Panc1 (cell line): Measurements from ENCODE around the gene EML6. TPM values are rescaled to one million over a fixed set of nuclear protein-coding genes. Genes with fewer than 3 reads are reported as not detected.

Experiments used
- ATAC-seq: fragments of 200-7000 bp; cut with Tn5 transposase; 2 replicates; pipeline ENCODE4 v1.9.1; 2020; ENCODE audit warnings: mild to moderate bottlenecking, moderate library complexity
- BruUV-seq: library from RNA; stranded (reverse); fragments of 400-500 nt; replicated peaks from 2 replicates; lab custom pipeline; 2021; lab: Mats Ljungman, UMichigan
- CTCF ChIA-PET: fragments of 300-600 bp; sonication (Branson Sonifier 250); formaldehyde crosslinking; loops from one replicate; lab custom pipeline; 2022; ENCODE audit warnings: antibody characterized with exemption; lab: Charles Lee
- POLR2A ChIA-PET: fragments of 300-600 bp; sonication (Branson Sonifier 250); formaldehyde crosslinking; loops from one replicate; lab custom pipeline; 2022; ENCODE audit warnings: antibody characterized with exemption; lab: Charles Lee
- DNase-seq: peaks from one replicate; pipeline ENCODE4 v3.0.0-alpha.2; 2010; ENCODE audit warnings: low read depth, low spot score
- H3K27ac ChIP-seq: 2 replicates; pipeline ENCODE4 v1.5.1; 2011; ENCODE audit warnings: mild to moderate bottlenecking, low read length, inconsistent platforms
- H3K27me3 ChIP-seq: fragments of 200-500 bp; sonication (Bioruptor generic); 2 replicates; pipeline ENCODE4 v1.6.0; 2014; ENCODE audit warnings: low read length, inconsistent platforms; ENCODE audit not compliant: control insufficient read depth, insufficient read depth
- H3K36me3 ChIP-seq: fragments of 200-500 bp; sonication (Bioruptor generic); 2 replicates; pipeline ENCODE4 v1.5.1; 2014; ENCODE audit warnings: inconsistent platforms, mild to moderate bottlenecking, low read length, moderate library complexity; ENCODE audit not compliant: control insufficient read depth, insufficient read depth
- H3K4me1 ChIP-seq: 2 replicates; pipeline ENCODE4 v1.5.1; 2011; ENCODE audit warnings: inconsistent platforms, mild to moderate bottlenecking, low read length, moderate library complexity; ENCODE audit not compliant: control insufficient read depth, insufficient read depth
- H3K4me3 ChIP-seq, 2 experiments: 2 replicates each; pipeline ENCODE4 v1.5.1; 2011 to 2012; ENCODE audit warnings: low read depth in 2 of 2, low read length in 2 of 2, mild to moderate bottlenecking in 2 of 2, inconsistent platforms in 1 of 2, moderate library complexity in 1 of 2
- H3K9me3 ChIP-seq: fragments of 200-500 bp; sonication (Bioruptor generic); 2 replicates; pipeline ENCODE4 v1.5.1; 2014; ENCODE audit warnings: low read depth, mild to moderate bottlenecking, inconsistent platforms, low read length, moderate library complexity; ENCODE audit not compliant: control insufficient read depth, insufficient read depth
- CTCF ChIP-seq: fragments of 450-650 bp; IDR thresholded peaks from 2 replicates; pipeline ENCODE4 v1.5.1; 2017; ENCODE audit warnings: mild to moderate bottlenecking
- POLR2AphosphoS5 ChIP-seq: IDR thresholded peaks from 2 replicates; pipeline ENCODE4 v1.6.1; 2012; ENCODE audit warnings: mild to moderate bottlenecking, low read depth, low read length, moderate library complexity
- REST ChIP-seq, 2 experiments: IDR thresholded peaks; 2 replicates each; pipeline ENCODE4 v1.6.1; 2011 to 2012; ENCODE audit warnings: low read depth in 2 of 2, control low read depth in 1 of 2, low read length in 1 of 2, mild to moderate bottlenecking in 1 of 2, moderate library complexity in 1 of 2; ENCODE audit not compliant: insufficient read depth in 1 of 2
- SIN3A ChIP-seq: IDR thresholded peaks from 2 replicates; pipeline ENCODE4 v1.6.1; 2012; ENCODE audit warnings: low read depth, mild to moderate bottlenecking, low read length, moderate library complexity, borderline replicate concordance; ENCODE audit not compliant: insufficient read depth
- TCF7L2 ChIP-seq: IDR thresholded peaks from 2 replicates; pipeline ENCODE4 v1.6.1; 2011; ENCODE audit warnings: mild to moderate bottlenecking, low read depth, low read length, inconsistent platforms
- in situ Hi-C: cut with HindIII; loops from 2 replicates; pipeline ENCODE4 v1.10.0; 2016; ENCODE audit warnings: low sequenced_read_pairs, low pct_unique_long_range_greater_than_20kb
- intact Hi-C: fragments of 100-400 bp; cut with micrococcal nuclease; formaldehyde crosslinking; loops from one replicate; pipeline ENCODE4 v1.10.0; 2022; ENCODE audit not compliant: unreplicated experiment
- total RNA-seq: library from RNA; stranded (reverse); gene quantifications from one replicate; pipeline ENCODE4 v1.2.1, GENCODE V29; 2021; ENCODE audit not compliant: unreplicated experiment

EML6 gene
- total RNA-seq, 1 experiment from 2014 or later: 6.3 TPM

GRCh38 chr2:55001716-55002115 lies 278.3 kb downstream of the EML6 start:
- in situ Hi-C loops: no loop called here
- no peak overlapping the region for H3K4me3 ChIP-seq
- intact Hi-C loops: no loop called here
- no TSS peak for BruUV-seq
- DNase-seq (no peak), ATAC-seq (no peak)
- peaks cover 96% of the 10 kb centered on the region for H3K4me1 ChIP-seq
- POLR2A ChIA-PET: interaction anchor here (1.2 kb wide), 1 partner anchor 46 kb away, joined by 3 read pairs; no protein-coding TSS in a partner anchor
- H3K27ac ChIP-seq: peak overlapping the region; percentile 72
- no peaks in the 10 kb centered on the region for H3K9me3 ChIP-seq
- CTCF ChIA-PET: interaction anchor here (0.7 kb wide), 1 partner anchor 45 kb away, joined by 3 read pairs; no protein-coding TSS in a partner anchor
- H3K27me3 ChIP-seq: no peaks in the 10 kb centered on the region
- H3K36me3 ChIP-seq: no peaks in the 10 kb centered on the region; the same call in 1 of the 2 replicates
- TF ChIP-seq TCF7L2 (no peak), CTCF (no peak), POLR2AphosphoS5 (no peak), REST (IDR thresholded peaks at IDR 0.05; ENCODE audit: insufficient read depth in 1 of 2, low read depth in 2 of 2, low read length in 1 of 2) (no peak), SIN3A (no peak)

GRCh38 chr2:55003706-55004639 lies 280.5 kb downstream of the EML6 start:
- Histone ChIP-seq H3K9me3 (no peaks in the 10 kb centered on the region), H3K27ac (peak overlapping the region; percentile 91), H3K4me3 (no peak overlapping the region), H3K27me3 (no peaks in the 10 kb centered on the region), H3K4me1 (peaks cover 99% of the 10 kb centered on the region), H3K36me3 (no peaks in the 10 kb centered on the region; the same call in 1 of the 2 replicates)
- TF ChIP-seq SIN3A: no peak
- no peak for TF ChIP-seq CTCF
- no peak for TF ChIP-seq POLR2AphosphoS5
- no peak for TF ChIP-seq TCF7L2
- no peak for TF ChIP-seq REST (IDR thresholded peaks at IDR 0.05; ENCODE audit: insufficient read depth in 1 of 2, low read depth in 2 of 2, low read length in 1 of 2)
- no peak for DNase-seq
- no peak for ATAC-seq
- ChIA-PET CTCF (no interaction called here), POLR2A (interaction anchor here (0.5 kb wide), 1 partner anchor 219 kb away, joined by 4 read pairs; no protein-coding TSS in a partner anchor)
- in situ Hi-C loops: no loop called here
- no TSS peak for BruUV-seq
- intact Hi-C loops: no loop called here
